MM.1S (cell line): ENCODE data around the gene CLSTN1.
"Not testable (repeated sequence)": the region's sequence is repeated elsewhere in the genome, so short reads cannot be mapped to it uniquely, and the experiment has no call there.

ENCODE experiments used
- DNase-seq: peaks from one replicate; pipeline ENCODE4 v3.0.0-alpha.2; 2015
- H2AFZ ChIP-seq: fragments of 300-600 bp; sonication (generic); 2 replicates; pipeline ENCODE4 v1.6.0; 2016; ENCODE audit warnings: antibody characterized with exemption, low read length
- H3F3A ChIP-seq: fragments of 300-600 bp; sonication (generic); 2 replicates; pipeline ENCODE4 v1.6.1; 2016; ENCODE audit warnings: mild to moderate bottlenecking, antibody characterized with exemption, low read length, moderate library complexity, mixed read lengths; ENCODE audit not compliant: insufficient read depth
- H3K27ac ChIP-seq: fragments of 300-600 bp; sonication (generic); 2 replicates; pipeline ENCODE4 v1.5.1; 2016; ENCODE audit warnings: mild to moderate bottlenecking, low read length
- H3K27me3 ChIP-seq: fragments of 300-600 bp; sonication (generic); replicated peaks from 2 replicates; pipeline ENCODE4 v1.6.0; 2016; ENCODE audit warnings: low read length; ENCODE audit not compliant: insufficient read depth
- H3K36me3 ChIP-seq: fragments of 300-600 bp; sonication (generic); replicated peaks from 2 replicates; pipeline ENCODE4 v1.6.1; 2016; ENCODE audit warnings: mild to moderate bottlenecking, low read length, mixed read lengths; ENCODE audit not compliant: insufficient read depth
- H3K4me1 ChIP-seq: fragments of 300-600 bp; sonication (generic); 2 replicates; pipeline ENCODE4 v1.6.1; 2016; ENCODE audit warnings: low read length, mixed read lengths
- H3K4me2 ChIP-seq: fragments of 300-600 bp; sonication (generic); 2 replicates; pipeline ENCODE4 v1.6.0; 2016; ENCODE audit warnings: low read depth, low read length
- H3K4me3 ChIP-seq: fragments of 300-600 bp; sonication (generic); 2 replicates; pipeline ENCODE4 v1.5.1; 2016; ENCODE audit warnings: low read length, mixed read lengths
- H3K79me2 ChIP-seq: fragments of 300-600 bp; sonication (generic); 2 replicates; pipeline ENCODE4 v1.6.1; 2016; ENCODE audit warnings: mixed run types, low read length, mixed read lengths
- H3K9ac ChIP-seq: fragments of 300-600 bp; sonication (generic); 2 replicates; pipeline ENCODE4 v1.6.1; 2016; ENCODE audit warnings: low read length, mixed read lengths
- H3K9me2 ChIP-seq: fragments of 300-600 bp; sonication (generic); replicated peaks from 2 replicates; pipeline ENCODE4 v1.6.1; 2016; ENCODE audit warnings: mild to moderate bottlenecking, low read length, mixed read lengths; ENCODE audit not compliant: insufficient read depth
- H3K9me3 ChIP-seq: fragments of 300-600 bp; sonication (generic); replicated peaks from 2 replicates; pipeline ENCODE4 v1.6.1; 2016; ENCODE audit warnings: mild to moderate bottlenecking, low read length, mixed read lengths; ENCODE audit not compliant: insufficient read depth
- H4K20me1 ChIP-seq: fragments of 300-600 bp; sonication (generic); 2 replicates; pipeline ENCODE4 v1.6.1; 2016; ENCODE audit warnings: mild to moderate bottlenecking, low read length, moderate library complexity, mixed read lengths; ENCODE audit not compliant: insufficient read depth
- CTCF ChIP-seq: fragments of 300-600 bp; sonication (generic); IDR thresholded peaks from 2 replicates; pipeline ENCODE4 v1.5.1; 2016; ENCODE audit warnings: antibody characterized with exemption, low read length, mixed read lengths
- EZH2 ChIP-seq: fragments of 300-600 bp; sonication (generic); optimal IDR thresholded peaks from 2 replicates; pipeline ENCODE3; 2017; ENCODE audit warnings: low read depth, mild to moderate bottlenecking, antibody characterized with exemption, low read length, mixed read lengths
- EZH2phosphoT487 ChIP-seq: fragments of 300-600 bp; sonication (generic); IDR thresholded peaks from 2 replicates; pipeline ENCODE4 v1.6.1; 2018; ENCODE audit warnings: antibody characterized with exemption, low read length

The CLSTN1 gene

GRCh38 chr1:9794081-9794480 lies 29.7 kb downstream of the CLSTN1 start:
- Histone ChIP-seq H3K9me2 (no peaks in the 10 kb centered on the region), H3K4me2 (no peak overlapping the region), H3K79me2 (peaks cover 93% of the 10 kb centered on the region), H3F3A (0 out of 2 replicates have a peak, but pooled peaks cover 3% of the 10 kb centered on the region), H3K9ac (no peak overlapping the region), H3K27ac (no peak overlapping the region), H3K4me1 (no peaks in the 10 kb centered on the region), H2AFZ (no peak overlapping the region), H3K36me3 (no peaks in the 10 kb centered on the region), H4K20me1 (no peaks in the 10 kb centered on the region), H3K27me3 (no peaks in the 10 kb centered on the region), H3K9me3 (no peaks in the 10 kb centered on the region), H3K4me3 (no peak overlapping the region)
- no peak for DNase-seq
- no peak for TF ChIP-seq EZH2
- TF ChIP-seq EZH2phosphoT487: no peak
- no peak for TF ChIP-seq CTCF

GRCh38 chr1:9793291-9793690 lies 30.5 kb downstream of the CLSTN1 start:
- Histone ChIP-seq H3K9me2 (no peaks in the 10 kb centered on the region), H3K27me3 (no peaks in the 10 kb centered on the region), H3K36me3 (no peaks in the 10 kb centered on the region), H3K4me2 (no peak overlapping the region), H3K4me3 (no peak overlapping the region), H2AFZ (no peak overlapping the region), H3K79me2 (peaks cover 93% of the 10 kb centered on the region), H3F3A (0 out of 2 replicates have a peak, but pooled peaks cover 3% of the 10 kb centered on the region), H3K4me1 (0 out of 2 replicates have a peak, but pooled peaks cover 1% of the 10 kb centered on the region), H3K9ac (no peak overlapping the region), H3K9me3 (no peaks in the 10 kb centered on the region), H3K27ac (no peak overlapping the region), H4K20me1 (no peaks in the 10 kb centered on the region)
- DNase-seq: no peak
- TF ChIP-seq EZH2 (no peak), CTCF (no peak), EZH2phosphoT487 (no peak)

GRCh38 chr1:9792156-9793042 lies 31.4 kb downstream of the CLSTN1 start:
- H3K27ac ChIP-seq: no peak overlapping the region
- TF ChIP-seq EZH2 (no peak), CTCF (no peak), EZH2phosphoT487 (no peak)
- H3K9me2 ChIP-seq: no peaks in the 10 kb centered on the region
- H3K9ac ChIP-seq: no peak overlapping the region
- H3K4me2 ChIP-seq: no peak overlapping the region
- H3K79me2 ChIP-seq: peaks cover 89% of the 10 kb centered on the region
- H4K20me1 ChIP-seq: no peaks in the 10 kb centered on the region
- no peaks in the 10 kb centered on the region for H3K9me3 ChIP-seq
- H3K27me3 ChIP-seq: no peaks in the 10 kb centered on the region
- H3K4me1 ChIP-seq: peaks cover 5% of the 10 kb centered on the region; the same call in 1 of the 2 replicates
- no peak overlapping the region for H2AFZ ChIP-seq
- H3F3A ChIP-seq: peaks cover 10% of the 10 kb centered on the region
- H3K36me3 ChIP-seq: no peaks in the 10 kb centered on the region
- H3K4me3 ChIP-seq: no peak overlapping the region
- no peak for DNase-seq

- H3K36me3 ChIP-seq, H2AFZ ChIP-seq, H3K9me3 ChIP-seq, DNase-seq, H3K4me3 ChIP-seq, H4K20me1 ChIP-seq, H3K9me2 ChIP-seq, H3K27ac ChIP-seq, H3K27me3 ChIP-seq, H3K9ac ChIP-seq, H3K4me2 ChIP-seq: not testable (repeated sequence)
- Histone ChIP-seq H3F3A (peaks cover 19% of the 10 kb centered on the region), H3K4me1 (peaks cover 17% of the 10 kb centered on the region), H3K79me2 (peaks cover 81% of the 10 kb centered on the region)
These were observed 34.1 kb downstream of the CLSTN1 start for GRCh38 chr1:9789700-9790099.
